Measurements from ENCODE around the gene TMOD2. TPM values are rescaled to one million over a fixed set of nuclear protein-coding genes. Genes with fewer than 3 reads are reported as not detected.
A peak's percentile ranks its signal among the peaks of the same experiment; 100 is the strongest.

Gene TMOD2
- polyA plus RNA-seq, 3 donors = 5.8 to 12.7 (median 6.2) TPM

DNA sequence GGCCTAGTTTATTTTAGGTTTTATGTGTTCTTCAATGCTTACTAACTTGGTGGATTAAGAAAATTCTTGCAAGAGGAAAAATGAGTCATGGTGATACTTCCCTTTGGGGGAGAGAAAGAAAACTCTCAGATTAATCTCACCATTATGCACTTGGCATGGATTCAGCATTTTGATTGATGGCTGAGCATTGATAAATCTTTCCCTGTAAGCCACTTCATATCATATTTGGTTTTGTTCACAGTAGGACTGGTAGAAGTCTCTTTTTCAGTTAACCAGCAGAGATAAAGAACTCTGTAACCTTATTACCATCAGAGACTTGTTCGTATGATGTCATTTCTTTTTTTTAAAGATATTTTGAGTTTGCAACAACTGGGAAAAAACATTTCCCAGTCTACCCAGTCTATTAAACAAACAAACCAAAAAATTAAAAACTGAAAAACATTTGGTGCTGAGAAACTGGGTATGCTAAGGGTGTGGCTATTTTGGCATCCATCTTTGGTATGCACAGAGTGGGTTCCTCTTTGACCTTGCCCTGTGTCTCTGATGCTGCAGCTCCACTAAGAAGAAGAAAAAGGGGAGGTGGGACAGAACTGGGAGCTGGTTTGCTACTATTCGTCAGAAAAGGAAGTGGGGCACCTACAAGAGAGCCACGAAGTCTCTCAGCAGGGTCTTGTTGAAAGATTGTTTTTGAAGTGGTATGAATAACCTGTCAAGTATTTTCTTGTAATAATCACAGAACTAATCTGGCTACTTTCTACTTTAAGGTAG, 95.2 kb downstream of the TMOD2 start:
- Mint-ChIP-seq H3K27ac (peak overlapping the region; percentile 84 to 93 (median 90)), H3K4me3 (peak overlapping the region; percentile 25 to 73), H3K4me1 (peaks cover 65% of the 10 kb centered on the region), H3K9me3 (no peaks in the 10 kb centered on the region), H3K36me3 (peaks cover 3 to 8% of the 10 kb centered on the region in 2 donors), H3K27me3 (ENCODE audit: low read depth in 3 of 3) (no peaks in the 10 kb centered on the region)
- Histone ChIP-seq H3K27me3 (ENCODE audit: control insufficient read depth in 2 of 2, insufficient read depth in 2 of 2, low read length in 2 of 2) (no peaks in the 10 kb centered on the region), H3K4me2 (replicated peaks; ENCODE audit: extremely low read depth, low read length, poor library complexity, severe bottlenecking) (peak overlapping the region; percentile 61), H3K4me3 (replicated peaks in 1 of 3; ENCODE audit: low read depth in 2 of 3, low read length in 3 of 3) (peak overlapping the region in 1 of 3 experiments; percentile 54), H3K9ac (ENCODE audit: insufficient read depth, low read length, poor library complexity, severe bottlenecking) (peak overlapping the region; percentile 18), H2AFZ (ENCODE audit: insufficient read depth, low read depth, low read length, poor library complexity, severe bottlenecking) (no peak overlapping the region), H3K27ac (ENCODE audit: low read depth in 1 of 2, low read length in 2 of 2) (peak overlapping the region; percentile 78 to 83), H3K9me3 (replicated peaks in 1 of 2; ENCODE audit: control insufficient read depth in 1 of 2, insufficient read depth in 1 of 2, low read length in 2 of 2) (no peaks in the 10 kb centered on the region), H4K20me1 (ENCODE audit: insufficient read depth, low read length) (peaks cover 74% of the 10 kb centered on the region), H3K79me2 (ENCODE audit: insufficient read depth, low read length) (peaks cover 99% of the 10 kb centered on the region), H3K4me1 (ENCODE audit: control insufficient read depth in 1 of 2, insufficient read depth in 2 of 2, low read length in 2 of 2) (peaks cover 51 to 59% of the 10 kb centered on the region in 2 donors), H3K36me3 (replicated peaks in 1 of 2; ENCODE audit: control insufficient read depth in 1 of 2, insufficient read depth in 2 of 2, low read length in 2 of 2) (no peaks in the 10 kb centered on the region)
- intact Hi-C loops (cut with micrococcal nuclease) = no loop called here
- TF ChIP-seq, protein P1, sequence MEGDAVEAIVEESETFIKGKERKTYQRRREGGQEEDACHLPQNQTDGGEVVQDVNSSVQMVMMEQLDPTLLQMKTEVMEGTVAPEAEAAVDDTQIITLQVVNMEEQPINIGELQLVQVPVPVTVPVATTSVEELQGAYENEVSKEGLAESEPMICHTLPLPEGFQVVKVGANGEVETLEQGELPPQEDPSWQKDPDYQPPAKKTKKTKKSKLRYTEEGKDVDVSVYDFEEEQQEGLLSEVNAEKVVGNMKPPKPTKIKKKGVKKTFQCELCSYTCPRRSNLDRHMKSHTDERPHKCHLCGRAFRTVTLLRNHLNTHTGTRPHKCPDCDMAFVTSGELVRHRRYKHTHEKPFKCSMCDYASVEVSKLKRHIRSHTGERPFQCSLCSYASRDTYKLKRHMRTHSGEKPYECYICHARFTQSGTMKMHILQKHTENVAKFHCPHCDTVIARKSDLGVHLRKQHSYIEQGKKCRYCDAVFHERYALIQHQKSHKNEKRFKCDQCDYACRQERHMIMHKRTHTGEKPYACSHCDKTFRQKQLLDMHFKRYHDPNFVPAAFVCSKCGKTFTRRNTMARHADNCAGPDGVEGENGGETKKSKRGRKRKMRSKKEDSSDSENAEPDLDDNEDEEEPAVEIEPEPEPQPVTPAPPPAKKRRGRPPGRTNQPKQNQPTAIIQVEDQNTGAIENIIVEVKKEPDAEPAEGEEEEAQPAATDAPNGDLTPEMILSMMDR (IDR thresholded peaks at IDR 0.05) = no peak
- DNase-seq = peak; percentile 46 to 81 (median 74)
- WGBS (ENCODE audit: insufficient coverage) = 0% methylated on average over 1 of the region's 3 CpGs

DNA sequence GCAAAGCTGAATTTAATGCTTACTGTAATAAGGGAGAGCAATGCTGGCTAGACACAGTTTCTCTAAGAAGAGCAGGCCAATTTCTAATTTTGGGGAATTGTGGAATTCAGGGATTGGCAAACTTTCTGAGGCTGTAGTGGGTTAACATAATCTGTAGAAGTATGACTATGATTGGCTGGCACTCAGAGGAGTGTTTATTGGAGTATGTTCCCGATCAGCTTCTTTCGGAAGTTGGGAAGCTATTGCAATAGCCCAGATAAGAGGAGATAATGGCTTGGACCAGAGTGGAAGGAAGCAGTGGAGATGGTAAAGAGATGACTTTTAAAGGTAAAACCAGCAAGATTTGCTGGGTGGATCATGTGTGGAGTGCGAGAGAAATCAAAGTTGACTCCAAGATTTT, 97.4 kb downstream of the TMOD2 start:
- Histone ChIP-seq H3K9ac (ENCODE audit: insufficient read depth, low read length, poor library complexity, severe bottlenecking) (no peak overlapping the region), H3K36me3 (replicated peaks in 1 of 2; ENCODE audit: control insufficient read depth in 1 of 2, insufficient read depth in 2 of 2, low read length in 2 of 2) (no peaks in the 10 kb centered on the region), H4K20me1 (ENCODE audit: insufficient read depth, low read length) (peaks cover 83% of the 10 kb centered on the region), H3K27ac (ENCODE audit: low read depth in 1 of 2, low read length in 2 of 2) (no peak overlapping the region), H3K79me2 (ENCODE audit: insufficient read depth, low read length) (peaks cover 99% of the 10 kb centered on the region), H3K9me3 (replicated peaks in 1 of 2; ENCODE audit: control insufficient read depth in 1 of 2, insufficient read depth in 1 of 2, low read length in 2 of 2) (no peaks in the 10 kb centered on the region), H3K4me2 (replicated peaks; ENCODE audit: extremely low read depth, low read length, poor library complexity, severe bottlenecking) (no peak overlapping the region), H2AFZ (ENCODE audit: insufficient read depth, low read depth, low read length, poor library complexity, severe bottlenecking) (no peak overlapping the region), H3K27me3 (ENCODE audit: control insufficient read depth in 2 of 2, insufficient read depth in 2 of 2, low read length in 2 of 2) (no peaks in the 10 kb centered on the region), H3K4me3 (replicated peaks in 1 of 3; ENCODE audit: low read depth in 2 of 3, low read length in 3 of 3) (no peak overlapping the region), H3K4me1 (ENCODE audit: control insufficient read depth in 1 of 2, insufficient read depth in 2 of 2, low read length in 2 of 2) (peaks cover 30 to 44% of the 10 kb centered on the region in 2 donors)
- WGBS (ENCODE audit: insufficient coverage) = 100% methylated on average over 3 of the region's 3 CpGs
- Mint-ChIP-seq H3K36me3 (peaks cover 3 to 14% of the 10 kb centered on the region in 2 donors), H3K27ac (no peak overlapping the region), H3K27me3 (ENCODE audit: low read depth in 3 of 3) (no peaks in the 10 kb centered on the region), H3K4me1 (peaks cover 55% of the 10 kb centered on the region), H3K9me3 (no peaks in the 10 kb centered on the region), H3K4me3 (no peak overlapping the region)
- intact Hi-C loops (cut with micrococcal nuclease) = no loop called here
- TF ChIP-seq, protein P1 (IDR thresholded peaks at IDR 0.05) = no peak
- DNase-seq = no peak

All from CD14-positive monocyte (primary cell).